HCT116 (cell line): ENCODE measurements around the gene POM121C. TPM values are rescaled to one million over a fixed set of nuclear protein-coding genes. Genes with fewer than 3 reads are reported as not detected.
"Not testable (repeated sequence)": the region's sequence is repeated elsewhere in the genome, so short reads cannot be mapped to it uniquely, and the experiment has no call there.

ENCODE experiments used
- ATAC-seq: fragments of 200-7000 bp; cut with Tn5 transposase; 2 replicates; pipeline ENCODE4 v1.9.1; 2020; ENCODE audit warnings: mild to moderate bottlenecking, moderate library complexity
- BruUV-seq: library from RNA; stranded (reverse); fragments of 400-500 nt; replicated peaks from 2 replicates; lab custom pipeline; 2021; lab: Mats Ljungman, UMichigan
- CTCF ChIA-PET: fragments of 300-600 bp; sonication (Branson Sonifier 250); formaldehyde crosslinking; loops from one replicate; lab custom pipeline; 2021; ENCODE audit warnings: antibody characterized with exemption; lab: Charles Lee
- POLR2A ChIA-PET: fragments of 300-600, 350-600 bp; sonication (Branson Sonifier 250); formaldehyde crosslinking; loops from one replicate; lab custom pipeline; 2021; ENCODE audit warnings: antibody characterized with exemption; lab: Charles Lee
- RAD21 ChIA-PET, 2 experiments: fragments of 300-600 bp; sonication (Branson Sonifier 250); formaldehyde crosslinking; loops; one replicate each; lab custom pipeline; 2023; ENCODE audit warnings: low total read pairs in 2 of 2; ENCODE audit not compliant: uncharacterized antibody in 2 of 2, unreplicated experiment in 2 of 2, low non-redundant PET in 1 of 2; lab: Charles Lee
- DNase-seq: peaks from one replicate; pipeline ENCODE4 v3.0.0-alpha.2; 2010; ENCODE audit warnings: low read depth, low spot score
- H2AFZ ChIP-seq: fragments of 200-600 bp; shearing (Covaris generic), sonication (generic); 2 replicates; pipeline ENCODE4 v1.6.1; 2017; ENCODE audit warnings: low read depth, mixed run types, mixed read lengths, antibody characterized with exemption, low read length; ENCODE audit not compliant: poor library complexity, severe bottlenecking
- H3K27ac ChIP-seq: 2 replicates; pipeline ENCODE4 v1.5.1; 2012; ENCODE audit warnings: low read depth, low read length
- H3K27me3 ChIP-seq: fragments of 200-600 bp; sonication (generic); 2 replicates; pipeline ENCODE4 v1.6.1; 2016; ENCODE audit warnings: mixed run types, low read length, mixed read lengths; ENCODE audit not compliant: insufficient read depth
- H3K36me3 ChIP-seq, 2 experiments: fragments of 200-500 bp in 1 of 2; fragments of 200-600 bp in 1 of 2; sonication (Bioruptor generic) in 1 of 2; sonication (generic) in 1 of 2; 2 replicates each; pipeline versions ENCODE4 v1.5.1 to v1.6.1; 2014 to 2016; ENCODE audit warnings: low read length in 2 of 2, inconsistent platforms in 1 of 2, mixed read lengths in 1 of 2, mixed run types in 1 of 2; ENCODE audit not compliant: insufficient read depth in 2 of 2, control insufficient read depth in 1 of 2
- H3K4me1 ChIP-seq, 2 experiments: fragments of 200-600 bp in 1 of 2; sonication (generic) in 1 of 2; 2 replicates each; pipeline versions ENCODE4 v1.5.1 to v1.6.1; 2012 to 2017; ENCODE audit warnings: low read length in 2 of 2, inconsistent platforms in 1 of 2, mild to moderate bottlenecking in 1 of 2, mixed read lengths in 1 of 2, mixed run types in 1 of 2, moderate library complexity in 1 of 2; ENCODE audit not compliant: insufficient read depth in 2 of 2, control insufficient read depth in 1 of 2
- H3K4me2 ChIP-seq: fragments of 200-600 bp; sonication (generic); 2 replicates; pipeline ENCODE4 v1.6.1; 2017; ENCODE audit warnings: mixed run types, low read length, mixed read lengths
- H3K4me3 ChIP-seq, 2 experiments: fragments of 200-600 bp in 1 of 2; sonication (generic) in 1 of 2; replicated peaks in 1 of 2; 2 replicates each; pipeline ENCODE4 v1.5.1; 2011 to 2016; ENCODE audit warnings: low read length in 2 of 2, control low read depth in 1 of 2, low read depth in 1 of 2, mild to moderate bottlenecking in 1 of 2, mixed read lengths in 1 of 2, mixed run types in 1 of 2
- H3K79me2 ChIP-seq: fragments of 200-600 bp; sonication (generic); 2 replicates; pipeline ENCODE4 v1.6.1; 2017; ENCODE audit warnings: mild to moderate bottlenecking, mixed run types, low read length, moderate library complexity, mixed read lengths; ENCODE audit not compliant: insufficient read depth
- H3K9ac ChIP-seq: fragments of 200-600 bp; sonication (generic); 2 replicates; pipeline ENCODE4 v1.6.1; 2016; ENCODE audit warnings: low read length, mixed read lengths
- H3K9me2 ChIP-seq: fragments of 200-600 bp; sonication (generic), shearing (Covaris generic); 2 replicates; pipeline ENCODE4 v1.6.1; 2017; ENCODE audit warnings: mixed run types, mild to moderate bottlenecking, moderate library complexity; ENCODE audit not compliant: insufficient read depth
- H3K9me3 ChIP-seq, 2 experiments: fragments of 200-500 bp in 1 of 2; fragments of 200-600 bp in 1 of 2; sonication (Bioruptor generic) in 1 of 2; sonication (generic) in 1 of 2; 2 replicates each; pipeline ENCODE4 v1.6.1; 2014 to 2017; ENCODE audit warnings: low read length in 2 of 2, mixed read lengths in 2 of 2, inconsistent platforms in 1 of 2, low read depth in 1 of 2, mild to moderate bottlenecking in 1 of 2, mixed run types in 1 of 2, moderate library complexity in 1 of 2; ENCODE audit not compliant: control insufficient read depth in 1 of 2, insufficient read depth in 1 of 2
- H4K20me1 ChIP-seq: fragments of 200-600 bp; sonication (generic), shearing (Covaris generic); 2 replicates; pipeline ENCODE4 v1.6.1; 2017; ENCODE audit warnings: mixed run types, mild to moderate bottlenecking, moderate library complexity; ENCODE audit not compliant: insufficient read depth
- CTCF ChIP-seq, 3 experiments: fragments of 200-600 bp in 1 of 3; sonication (generic) in 1 of 3; IDR thresholded peaks in 2 of 3; conservative IDR thresholded peaks in 1 of 3; 2 replicates each; pipeline ENCODE4 v1.5.1; 2012 to 2017; ENCODE audit warnings: low read depth in 2 of 3, low read length in 2 of 3, antibody characterized with exemption in 1 of 3, borderline replicate concordance in 1 of 3, control low read depth in 1 of 3, mild to moderate bottlenecking in 1 of 3, mixed read lengths in 1 of 3, mixed run types in 1 of 3, moderate library complexity in 1 of 3; ENCODE audit not compliant: insufficient read depth in 1 of 3
- intact Hi-C: fragments of 100-400 bp; cut with micrococcal nuclease; formaldehyde crosslinking; loops from 2 replicates; pipeline ENCODE4 v1.10.0; 2022
- total RNA-seq: library from RNA; stranded (reverse); gene quantifications from one replicate; pipeline ENCODE4 v1.2.1, GENCODE V29; 2021; ENCODE audit not compliant: unreplicated experiment

POM121C gene
- total RNA-seq, 1 experiment from 2014 or later = 61.0 TPM

DNA sequence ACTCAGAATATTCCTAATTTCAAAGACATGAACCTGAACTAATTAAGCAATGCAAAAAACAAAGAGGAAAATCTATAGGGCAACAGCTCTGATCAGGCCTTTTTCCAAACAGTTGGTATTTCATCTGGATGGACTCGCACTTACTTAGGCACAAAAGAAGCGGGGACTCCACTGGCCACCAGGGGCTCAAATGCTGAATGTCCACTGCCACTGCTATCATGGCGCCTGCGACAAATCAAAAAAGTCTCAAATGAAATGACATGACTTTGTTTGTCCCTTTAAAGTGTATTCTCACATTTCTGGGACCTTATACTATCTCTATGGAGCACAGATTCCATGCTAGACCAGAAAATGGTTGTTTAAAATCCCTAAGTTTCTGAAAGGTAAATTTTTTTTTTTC lies 47.1 kb downstream of the POM121C start:
- DNase-seq, H3K27me3 ChIP-seq, CTCF ChIA-PET, H3K4me1 ChIP-seq, H4K20me1 ChIP-seq, H3K27ac ChIP-seq, H2AFZ ChIP-seq, POLR2A ChIA-PET, H3K9me2 ChIP-seq, ATAC-seq, BruUV-seq, RAD21 ChIA-PET, H3K9me3 ChIP-seq, intact Hi-C loops, H3K4me3 ChIP-seq, H3K4me2 ChIP-seq, H3K9ac ChIP-seq: not testable (repeated sequence)
- Histone ChIP-seq H3K79me2 (peaks cover 50% of the 10 kb centered on the region), H3K36me3 (peaks cover 32 to 42% of the 10 kb centered on the region in 2 experiments)
- TF ChIP-seq CTCF (IDR thresholded peaks at IDR 0.05 in 2 of 3, conservative IDR thresholded peaks at IDR 0.05 in 1 of 3; ENCODE audit: borderline replicate concordance in 1 of 3, insufficient read depth in 1 of 3, low read depth in 2 of 3, low read length in 2 of 3) = peak in 2 of 3 experiments; percentile 16 to 39; a peak in 2 of 6 replicates

GRCh38 chr7:75423481-75423880 lies 62.6 kb downstream of the POM121C start:
- H3K36me3 ChIP-seq, POLR2A ChIA-PET, H3K4me2 ChIP-seq, H4K20me1 ChIP-seq, H3K9me3 ChIP-seq, RAD21 ChIA-PET, intact Hi-C loops, H2AFZ ChIP-seq, H3K9me2 ChIP-seq, CTCF ChIA-PET, H3K27me3 ChIP-seq, ATAC-seq, DNase-seq, H3K4me1 ChIP-seq, H3K27ac ChIP-seq, H3K79me2 ChIP-seq, H3K4me3 ChIP-seq, BruUV-seq, H3K9ac ChIP-seq: not testable (repeated sequence)

DNA sequence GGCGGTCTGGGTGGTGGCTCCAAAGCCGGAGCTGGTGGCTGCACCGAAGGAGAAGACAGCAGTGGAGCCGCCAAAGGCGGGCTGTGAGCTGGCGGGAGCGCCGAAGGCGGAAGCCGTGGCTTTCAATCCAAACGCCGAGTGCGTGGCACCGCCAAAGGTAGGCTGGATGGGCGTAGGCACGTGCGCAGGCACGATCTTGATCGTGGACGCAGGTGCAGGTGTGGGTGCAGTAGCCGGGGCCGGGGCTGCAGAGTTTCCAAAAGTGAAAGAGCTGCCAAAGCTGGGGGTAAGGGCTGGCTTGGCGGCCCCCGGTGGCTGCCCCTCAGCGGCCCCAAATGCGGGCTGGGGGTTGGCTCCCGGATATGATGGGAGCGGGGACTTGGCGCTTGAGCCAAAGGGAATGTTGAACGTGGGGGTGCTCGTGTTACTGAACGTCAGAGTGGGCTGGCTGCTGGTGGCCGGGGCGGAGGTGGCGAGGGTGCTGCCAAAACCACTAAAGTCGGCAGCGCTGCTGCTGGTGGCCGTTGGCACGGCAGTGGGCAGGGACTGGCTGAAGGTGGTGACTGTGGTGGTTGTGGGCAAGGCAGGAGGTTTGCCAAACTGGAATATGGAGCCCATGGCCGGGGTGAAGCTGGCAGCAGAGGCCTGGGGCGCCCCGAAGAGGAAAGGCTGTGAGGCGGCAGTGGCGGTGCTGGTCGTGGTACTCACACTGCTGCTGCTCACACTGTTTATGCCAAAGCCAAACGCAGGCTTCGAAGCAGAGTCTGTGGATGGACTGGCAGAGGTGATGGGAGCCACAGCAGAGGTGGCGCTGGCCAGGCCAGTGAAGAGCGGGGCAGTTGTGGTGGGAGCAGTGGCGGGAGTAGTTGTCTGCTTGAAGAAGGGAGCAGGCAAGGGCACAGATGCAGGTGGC lies 64.0 kb downstream of the POM121C start:
- H3K79me2 ChIP-seq, H3K36me3 ChIP-seq, POLR2A ChIA-PET, H3K27ac ChIP-seq, H3K27me3 ChIP-seq, H3K4me3 ChIP-seq, H3K9ac ChIP-seq, RAD21 ChIA-PET, H4K20me1 ChIP-seq, H3K4me2 ChIP-seq, CTCF ChIA-PET, DNase-seq, H3K9me2 ChIP-seq, ATAC-seq, intact Hi-C loops, H3K4me1 ChIP-seq, H2AFZ ChIP-seq, H3K9me3 ChIP-seq: not testable (repeated sequence)
- BruUV-seq = TSS peak; percentile 25

- H4K20me1 ChIP-seq, H3K27ac ChIP-seq, H3K4me2 ChIP-seq, intact Hi-C loops, H3K79me2 ChIP-seq, CTCF ChIA-PET, H3K36me3 ChIP-seq, H2AFZ ChIP-seq, POLR2A ChIA-PET, DNase-seq, H3K4me3 ChIP-seq, H3K9me3 ChIP-seq, H3K27me3 ChIP-seq, BruUV-seq, H3K9me2 ChIP-seq, H3K9ac ChIP-seq, RAD21 ChIA-PET, H3K4me1 ChIP-seq, ATAC-seq: not testable (repeated sequence)
These were observed 65.9 kb downstream of the POM121C start for GRCh38 chr7:75420152-75420551.
